ENCODE results near the gene HEPN1.
A peak's percentile ranks its signal among the peaks of the same experiment; 100 is the strongest.
"Not testable (repeated sequence)": the region's sequence is repeated elsewhere in the genome, so short reads cannot be mapped to it uniquely, and the experiment has no call there.

HEPN1 gene

GRCh38 chr11:124944565-124944964, 25.5 kb downstream of the HEPN1 start:
- no peak for DNase-seq

GRCh38 chr11:124945826-124946225, 26.8 kb downstream of the HEPN1 start:
- DNase-seq, result no peak

GRCh38 chr11:124946735-124947141, 27.7 kb downstream of the HEPN1 start:
- DNase-seq, result no peak

- no peak for DNase-seq
These were observed 31.7 kb downstream of the HEPN1 start for GRCh38 chr11:124950601-124951330.

GRCh38 chr11:124951341-124951740, 32.3 kb downstream of the HEPN1 start:
- DNase-seq, result no peak

- peak; percentile 93 to 96 for DNase-seq
These were observed 34.9 kb downstream of the HEPN1 start, which contains the start of gene CCDC15 for GRCh38 chr11:124953753-124954589. Gene CCDC15, plus strand, starts transcription at chr11:124954202. Its CDS starts 531 bp downstream, at chr11:124954733.

- DNase-seq, result no peak
These were observed 35.5 kb downstream of the HEPN1 start for GRCh38 chr11:124954590-124954955.

GRCh38 chr11:124955035-124955434, 36.0 kb downstream of the HEPN1 start:
- DNase-seq, result no peak

GRCh38 chr11:124961972-124962609, 43.0 kb downstream of the HEPN1 start:
- no peak for DNase-seq

GRCh38 chr11:124968197-124968596, 49.1 kb downstream of the HEPN1 start:
- DNase-seq, result not testable (repeated sequence)
